H1 (cell line): Measurements from ENCODE around the gene HSD17B2. TPM values are rescaled to one million over a fixed set of nuclear protein-coding genes. Genes with fewer than 3 reads are reported as not detected.

Experiments
- CTCF ChIA-PET: fragments of 300-600 bp; sonication (Branson Sonifier 250); formaldehyde crosslinking; loops from one replicate; lab custom pipeline; 2021; ENCODE audit not compliant: partially characterized antibody; lab: Charles Lee
- POLR2A ChIA-PET: fragments of 300-600 bp; sonication (Branson Sonifier 250); formaldehyde crosslinking; loops from one replicate; lab custom pipeline; 2021; ENCODE audit warnings: inconsistent platforms; ENCODE audit not compliant: partially characterized antibody; lab: Charles Lee
- DNase-seq, 2 experiments: peaks; one replicate each; pipeline versions ENCODE4 v3.0.0 to v3.0.0-alpha.2; 2010 to 2022; ENCODE audit warnings: low spot score in 2 of 2, low read depth in 1 of 2, mixed read lengths in 1 of 2
- FAIRE-seq: peaks from 2 replicates; lab custom pipeline; 2011; peaks lifted over from hg19 to GRCh38; lab: Jason Lieb, UNC
- H2AFZ ChIP-seq: 2 replicates; pipeline ENCODE4 v1.8.1; 2012; ENCODE audit warnings: low read length, inconsistent platforms
- H2AK5ac ChIP-seq: 2 replicates; pipeline ENCODE4 v1.6.1; 2013; ENCODE audit warnings: low read depth, low read length
- H2BK120ac ChIP-seq: replicated peaks from 2 replicates; pipeline ENCODE3; 2013; ENCODE audit warnings: low read depth, low read length, inconsistent platforms
- H2BK12ac ChIP-seq: 2 replicates; pipeline ENCODE4 v1.6.1; 2013; ENCODE audit warnings: low read depth, low read length
- H2BK15ac ChIP-seq: 2 replicates; pipeline ENCODE4 v1.6.1; 2013; ENCODE audit warnings: low read length
- H2BK20ac ChIP-seq: 2 replicates; pipeline ENCODE4 v1.6.1; 2013; ENCODE audit warnings: low read length
- H2BK5ac ChIP-seq: 2 replicates; pipeline ENCODE4 v1.6.1; 2013; ENCODE audit warnings: low read depth, low read length
- H3K14ac ChIP-seq: 2 replicates; pipeline ENCODE4 v1.6.1; 2013; ENCODE audit warnings: inconsistent platforms; ENCODE audit not compliant: insufficient read length
- H3K18ac ChIP-seq: 2 replicates; pipeline ENCODE4 v1.6.1; 2013; ENCODE audit warnings: low read length; ENCODE audit errors: extremely low read depth
- H3K23ac ChIP-seq: 2 replicates; pipeline ENCODE4 v1.6.1; 2013; ENCODE audit warnings: inconsistent platforms; ENCODE audit not compliant: insufficient read length
- H3K23me2 ChIP-seq: 2 replicates; pipeline ENCODE4 v1.6.1; 2013; ENCODE audit warnings: low read depth, low read length
- H3K27ac ChIP-seq: 2 replicates; pipeline ENCODE4 v1.6.1; 2011; ENCODE audit warnings: low read depth, low read length, inconsistent platforms
- H3K27me3 ChIP-seq, 4 experiments: replicated peaks in 1 of 4; 1 replicate in 1 of 4; 2 replicates in 3 of 4; pipeline versions ENCODE4 v1.6.1 to v1.8.1; 2011 to 2013; ENCODE audit warnings: low read length in 3 of 4, mild to moderate bottlenecking in 3 of 4, inconsistent platforms in 2 of 4, mixed read lengths in 2 of 4, moderate library complexity in 1 of 4; ENCODE audit not compliant: control insufficient read depth in 3 of 4, insufficient read depth in 3 of 4; ENCODE audit errors: extremely low read depth in 1 of 4
- H3K36me3 ChIP-seq, 4 experiments: 2 replicates each; pipeline versions ENCODE4 v1.6.1 to v1.8.1; 2011 to 2013; ENCODE audit warnings: mild to moderate bottlenecking in 4 of 4, low read length in 3 of 4, moderate library complexity in 2 of 4, control low read depth in 1 of 4, inconsistent platforms in 1 of 4; ENCODE audit not compliant: insufficient read depth in 4 of 4, control insufficient read depth in 2 of 4
- H3K4ac ChIP-seq: replicated peaks from 2 replicates; pipeline ENCODE3; 2013; ENCODE audit warnings: low read length, low read depth, mixed read lengths, inconsistent platforms; ENCODE audit not compliant: insufficient read length
- H3K4me1 ChIP-seq, 4 experiments: replicated peaks in 1 of 4; 1 replicate in 1 of 4; 2 replicates in 3 of 4; pipeline versions ENCODE4 v1.6.1 to v1.8.1; 2011 to 2013; ENCODE audit warnings: low read length in 3 of 4, inconsistent platforms in 2 of 4, mixed read lengths in 1 of 4; ENCODE audit not compliant: insufficient read depth in 4 of 4, control insufficient read depth in 3 of 4
- H3K4me2 ChIP-seq, 2 experiments: 2 replicates each; pipeline versions ENCODE4 v1.6.1 to v1.8.1; 2011 to 2013; ENCODE audit warnings: low read depth in 2 of 2, low read length in 2 of 2, control low read depth in 1 of 2, inconsistent platforms in 1 of 2, mild to moderate bottlenecking in 1 of 2; ENCODE audit not compliant: insufficient read depth in 1 of 2
- H3K4me3 ChIP-seq, 4 experiments: fragments of 200-600, 300-600 bp in 1 of 4; sonication (generic), shearing (Covaris generic), sonication (Bioruptor Twin) in 1 of 4; 2 replicates each; pipeline versions ENCODE4 v1.5.1 to v1.8.1; 2011 to 2016; ENCODE audit warnings: low read length in 4 of 4, low read depth in 3 of 4, control low read depth in 2 of 4, inconsistent platforms in 2 of 4, mild to moderate bottlenecking in 2 of 4, mixed read lengths in 1 of 4, moderate library complexity in 1 of 4; ENCODE audit not compliant: insufficient read depth in 2 of 4; ENCODE audit errors: extremely low read depth in 1 of 4
- H3K56ac ChIP-seq: replicated peaks from 2 replicates; pipeline ENCODE3; 2013; ENCODE audit warnings: low read depth, mild to moderate bottlenecking, mixed read lengths, low read length, inconsistent platforms; ENCODE audit not compliant: insufficient read length
- H3K79me1 ChIP-seq: 2 replicates; pipeline ENCODE4 v1.6.1; 2013; ENCODE audit warnings: low read depth, low read length, control low read depth
- H3K79me2 ChIP-seq, 2 experiments: 2 replicates each; pipeline versions ENCODE4 v1.6.1 to v1.8.1; 2012 to 2013; ENCODE audit warnings: low read length in 2 of 2, mild to moderate bottlenecking in 2 of 2, inconsistent platforms in 1 of 2; ENCODE audit not compliant: insufficient read depth in 2 of 2, control insufficient read depth in 1 of 2
- H3K9ac ChIP-seq, 4 experiments: replicated peaks in 1 of 4; 1 replicate in 1 of 4; 2 replicates in 3 of 4; pipeline versions ENCODE4 v1.6.1 to v1.8.1; 2011 to 2013; ENCODE audit warnings: low read depth in 3 of 4, low read length in 3 of 4, control low read depth in 2 of 4, mild to moderate bottlenecking in 2 of 4, moderate library complexity in 2 of 4, inconsistent platforms in 1 of 4; ENCODE audit errors: extremely low read depth in 1 of 4
- H3K9me3 ChIP-seq, 2 experiments: 2 replicates each; pipeline versions ENCODE4 v1.6.1 to v1.8.1; 2012 to 2013; ENCODE audit warnings: mild to moderate bottlenecking in 2 of 2, moderate library complexity in 2 of 2, control low read depth in 1 of 2, inconsistent platforms in 1 of 2, low read depth in 1 of 2, low read length in 1 of 2, mixed read lengths in 1 of 2; ENCODE audit not compliant: insufficient read depth in 2 of 2
- H4K20me1 ChIP-seq, 2 experiments: replicated peaks in 1 of 2; 2 replicates each; pipeline versions ENCODE3 to v1.8.1; 2011 to 2013; ENCODE audit warnings: inconsistent platforms in 2 of 2, low read length in 2 of 2, mild to moderate bottlenecking in 1 of 2; ENCODE audit not compliant: insufficient read depth in 2 of 2, control insufficient read depth in 1 of 2
- H4K5ac ChIP-seq: 2 replicates; pipeline ENCODE4 v1.6.1; 2013; ENCODE audit warnings: low read length, low read depth, mixed read lengths, inconsistent platforms; ENCODE audit not compliant: insufficient read length
- H4K8ac ChIP-seq: 2 replicates; pipeline ENCODE4 v1.8.0; 2013; ENCODE audit warnings: mild to moderate bottlenecking, moderate library complexity, low read length, inconsistent platforms; ENCODE audit not compliant: insufficient read depth; ENCODE audit errors: extremely low read depth
- H4K91ac ChIP-seq: replicated peaks from 2 replicates; pipeline ENCODE3; 2013; ENCODE audit warnings: low read length, mixed read lengths, inconsistent platforms; ENCODE audit not compliant: insufficient read length
- SP4 ChIP-seq: IDR thresholded peaks from 2 replicates; pipeline ENCODE4 v1.6.1; 2012; ENCODE audit warnings: low read length, inconsistent platforms
- YY1 ChIP-seq: IDR thresholded peaks from 2 replicates; pipeline ENCODE4 v1.6.1; 2011; ENCODE audit warnings: low read depth, mild to moderate bottlenecking, low read length
- WGBS, 2 experiments: shearing (Covaris generic) in 1 of 2; methylation state at CpG; one replicate each; pipeline versions ENCODE4 v1.1.6 to v1.1.7; 2013 to 2015; ENCODE audit warnings: low lambda C conversion rate in 2 of 2, mixed read lengths in 2 of 2, inconsistent platforms in 1 of 2, low coverage in 1 of 2, missing lambda C conversion rate in 1 of 2; ENCODE audit not compliant: insufficient replicate concordance in 2 of 2, insufficient coverage in 1 of 2, insufficient read length in 1 of 2; ENCODE audit errors: extremely low coverage in 1 of 2, missing lambda C conversion rate in 1 of 2; 5-methylcytosine and 5-hydroxymethylcytosine counted together
- polyA plus RNA-seq, 7 experiments: library from polyadenylated mRNA; depleted of rRNA in 3 of 7; stranded (reverse) in 5 of 7; unstranded in 2 of 7; fragments of >200 nt in 5 of 7; fragments of 200-250 nt in 2 of 7; gene quantifications; 1 replicate in 5 of 7; 2 replicates in 1 of 7; 4 replicates in 1 of 7; pipeline versions ENCODE4 v1.2.1 to v1.2.3, GENCODE V29; 2011 to 2013; ENCODE audit warnings: missing spikeins in 2 of 7, mixed read lengths in 2 of 7
- total RNA-seq: library from RNA; stranded (reverse); fragmentation: NEBNext Ultra II Directional; extraction: Animal tissue kit (Norgen Biotek cat#: 25700); gene quantifications from 2 replicates; pipeline ENCODE4 v1.2.1, GENCODE V29; 2021

The HSD17B2 gene
- total and polyA plus RNA-seq, 2 of the 8 experiments (the other 6 are each of a cell fraction or from before 2014, with no cell fraction given), result not detected

DNA sequence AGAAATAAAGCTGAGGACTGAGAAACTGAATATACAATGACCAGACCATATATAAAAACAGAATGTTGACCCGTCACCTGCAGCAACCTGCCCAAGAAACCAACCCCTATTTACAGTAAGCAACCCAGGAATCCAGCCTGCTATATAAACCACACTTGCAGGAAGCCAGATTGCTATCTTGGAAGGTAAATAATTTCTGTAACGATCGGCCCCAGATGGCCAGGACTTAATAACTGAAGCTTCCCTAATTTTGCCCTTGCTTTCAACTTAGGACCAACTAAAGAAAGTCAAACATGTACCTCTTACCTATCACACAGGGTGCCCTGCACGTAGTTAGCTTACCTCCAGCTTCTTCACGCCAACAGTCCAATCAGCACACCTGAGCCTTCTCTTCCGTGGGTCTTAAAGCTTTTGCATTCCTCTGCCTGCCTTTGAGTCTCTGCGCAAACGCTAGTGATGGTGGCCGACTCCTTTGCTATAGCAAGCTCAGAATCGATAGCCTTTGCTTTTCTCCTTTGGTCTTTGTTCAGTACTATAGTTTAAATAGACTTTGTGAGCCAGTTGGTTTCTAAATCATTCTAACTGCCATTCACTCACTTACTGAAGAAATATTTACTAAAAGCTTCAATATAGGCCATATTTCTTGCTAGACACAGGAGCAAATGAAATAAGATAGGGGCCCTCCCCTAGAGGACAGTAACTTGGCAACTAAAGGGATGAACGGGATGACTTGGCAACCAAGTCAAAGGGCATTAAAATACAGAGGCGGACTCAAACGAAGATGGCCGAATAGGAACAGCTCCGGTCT lies 103.6 kb downstream of the HSD17B2 start:
- Histone ChIP-seq H3K18ac (peak overlapping the region; percentile 78), H3K4me3 (peak overlapping the region in 2 of 4 experiments; percentile 33 to 41; a peak in 3 of 8 replicates), H2BK20ac (peak overlapping the region; percentile 51; the same call in 1 of the 2 replicates), H4K8ac (no peak overlapping the region), H3K4me2 (peak overlapping the region; percentile 57 to 59), H3K79me1 (no peaks in the 10 kb centered on the region), H3K4ac (no peak overlapping the region), H3K9ac (peak overlapping the region in 3 of 4 experiments; percentile 14 to 66 (median 51); a peak in 3 of 7 replicates), H4K5ac (no peak overlapping the region), H3K4me1 (peaks cover 0 to 7% (median 2%) of the 10 kb centered on the region in 4 experiments; a peak in 3 of 7 replicates), H2AFZ (no peak overlapping the region), H2AK5ac (peak overlapping the region; percentile 75; the same call in 1 of the 2 replicates), H3K23ac (no peak overlapping the region), H3K27me3 (no peaks in the 10 kb centered on the region), H3K36me3 (peaks cover 0 to 8% (median 4%) of the 10 kb centered on the region in 4 experiments; a peak in 3 of 8 replicates), H3K9me3 (no peaks in the 10 kb centered on the region), H3K56ac (no peak overlapping the region), H3K14ac (no peak overlapping the region), H4K20me1 (no peaks in the 10 kb centered on the region), H3K27ac (peak overlapping the region; percentile 58; the same call in 1 of the 2 replicates), H4K91ac (no peak overlapping the region), H3K79me2 (no peaks in the 10 kb centered on the region), H2BK120ac (peak overlapping the region; percentile 2), H2BK15ac (peak overlapping the region; percentile 61), H3K23me2 (no peaks in the 10 kb centered on the region), H2BK5ac (0 out of 2 replicates have a peak overlapping the region, but pooled peaks have one; percentile 29), H2BK12ac (peak overlapping the region; percentile 83; the same call in 1 of the 2 replicates)
- FAIRE-seq (no peak), DNase-seq (no peak)
- ChIA-PET POLR2A (interaction anchor here (0.7 to 2.1 kb wide), 10 partner anchors 10 to 47 kb away, joined by 3 to 10 read pairs (median 4); partner anchors contain the start of gene MPHOSPH6), CTCF (interaction anchor here (0.5 to 1.6 kb wide), 5 partner anchors 10 to 264 kb away, joined by 3 to 4 read pairs (median 3); no protein-coding TSS in a partner anchor)
- no peak for TF ChIP-seq SP4
- peak; percentile 30; the same call in 1 of the 2 replicates for TF ChIP-seq YY1
- 86% methylated on average over 15 of the region's 15 CpGs; no CpG with 5 or more reads in 1 of the 2 experiments for WGBS, 2 experiments
